Measurements from ENCODE around the gene RDH12.
"Not testable (repeated sequence)": the region's sequence is repeated elsewhere in the genome, so short reads cannot be mapped to it uniquely, and the experiment has no call there.

Gene RDH12

DNA sequence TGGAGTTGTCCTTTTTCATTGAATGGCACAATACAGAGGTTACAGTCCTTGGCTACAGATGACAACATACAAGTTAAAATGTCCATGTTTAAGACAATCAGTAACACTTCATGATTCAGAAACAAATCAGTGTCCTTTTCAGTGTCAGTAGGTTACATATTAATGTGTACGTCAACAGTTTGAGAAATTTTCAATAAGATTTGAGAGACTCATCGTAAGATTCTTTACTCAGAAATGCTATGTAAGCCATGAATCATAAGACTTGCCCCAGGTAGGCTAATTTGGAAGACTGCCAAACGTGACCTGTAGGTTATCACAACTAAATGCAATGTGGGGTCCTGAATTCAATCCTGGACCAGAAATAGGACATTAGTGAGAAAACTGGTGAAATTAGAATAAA, 3.5 kb downstream of the RDH12 start:
- H3K27ac ChIP-seq = no peak overlapping the region
- no peak for TF ChIP-seq ZFX (IDR thresholded peaks at IDR 0.05)
- TF ChIP-seq, protein P1, sequence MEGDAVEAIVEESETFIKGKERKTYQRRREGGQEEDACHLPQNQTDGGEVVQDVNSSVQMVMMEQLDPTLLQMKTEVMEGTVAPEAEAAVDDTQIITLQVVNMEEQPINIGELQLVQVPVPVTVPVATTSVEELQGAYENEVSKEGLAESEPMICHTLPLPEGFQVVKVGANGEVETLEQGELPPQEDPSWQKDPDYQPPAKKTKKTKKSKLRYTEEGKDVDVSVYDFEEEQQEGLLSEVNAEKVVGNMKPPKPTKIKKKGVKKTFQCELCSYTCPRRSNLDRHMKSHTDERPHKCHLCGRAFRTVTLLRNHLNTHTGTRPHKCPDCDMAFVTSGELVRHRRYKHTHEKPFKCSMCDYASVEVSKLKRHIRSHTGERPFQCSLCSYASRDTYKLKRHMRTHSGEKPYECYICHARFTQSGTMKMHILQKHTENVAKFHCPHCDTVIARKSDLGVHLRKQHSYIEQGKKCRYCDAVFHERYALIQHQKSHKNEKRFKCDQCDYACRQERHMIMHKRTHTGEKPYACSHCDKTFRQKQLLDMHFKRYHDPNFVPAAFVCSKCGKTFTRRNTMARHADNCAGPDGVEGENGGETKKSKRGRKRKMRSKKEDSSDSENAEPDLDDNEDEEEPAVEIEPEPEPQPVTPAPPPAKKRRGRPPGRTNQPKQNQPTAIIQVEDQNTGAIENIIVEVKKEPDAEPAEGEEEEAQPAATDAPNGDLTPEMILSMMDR (conservative IDR thresholded peaks at IDR 0.05) = no peak

DNA sequence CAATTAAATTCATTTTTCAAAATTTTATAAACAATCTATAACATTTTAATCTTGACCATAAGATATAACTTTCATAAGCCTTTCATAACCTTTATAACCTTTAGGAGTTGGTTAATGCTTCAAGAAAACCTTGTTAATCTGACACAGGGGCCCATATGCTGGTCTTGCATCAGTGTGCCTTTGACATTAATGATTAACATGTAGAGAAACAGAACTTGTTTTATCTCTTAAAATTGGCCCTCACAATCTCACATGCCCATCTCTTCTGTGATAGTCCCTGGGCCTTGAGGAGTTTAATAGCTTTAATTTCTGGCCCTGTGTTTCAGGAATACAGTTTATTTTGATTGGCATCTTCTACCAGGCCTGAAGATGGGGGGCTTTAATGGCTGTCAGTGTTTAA, 7.7 kb downstream of the RDH12 start:
- H3K27ac ChIP-seq = not testable (repeated sequence)

DNA sequence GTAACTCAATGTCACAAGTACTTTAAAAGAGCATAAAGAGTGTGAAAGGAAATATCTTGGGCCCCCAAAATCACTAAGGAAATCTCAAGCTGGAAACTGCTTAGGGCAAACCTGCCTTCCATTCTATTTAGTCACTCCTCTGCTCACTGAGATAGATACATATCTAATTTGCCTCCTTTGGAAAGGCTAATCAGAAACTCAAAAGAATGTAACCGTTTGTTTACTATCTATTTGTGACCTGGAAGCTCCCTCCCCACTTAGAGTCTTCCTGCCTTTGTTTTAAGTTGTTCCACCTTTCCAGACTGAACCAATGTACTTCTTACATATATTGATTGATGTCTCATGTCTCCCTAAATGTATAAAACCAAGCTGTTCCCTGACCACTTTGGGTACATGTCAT, 8.1 kb downstream of the RDH12 start:
- H3K27ac ChIP-seq = not testable (repeated sequence)

DNA sequence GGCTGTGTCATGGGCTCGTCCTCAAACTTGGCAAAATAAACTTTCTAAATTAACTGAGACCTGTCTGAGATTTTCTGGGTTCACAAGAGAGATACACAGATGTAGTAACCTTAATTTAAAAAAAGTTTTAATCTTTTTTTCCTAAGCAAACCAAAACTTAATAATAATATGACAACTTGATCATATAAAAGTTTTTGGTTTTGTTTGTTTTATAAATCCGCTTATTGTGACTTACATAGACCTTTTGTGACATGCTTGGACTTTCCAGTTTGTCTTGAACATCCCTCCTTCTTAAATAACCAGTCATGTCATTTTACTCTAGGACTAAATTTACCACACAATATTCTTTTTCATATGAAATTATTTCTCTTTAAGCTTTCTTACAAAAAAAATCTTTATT, 8.5 kb downstream of the RDH12 start:
- H3K27ac ChIP-seq = no peak overlapping the region
- TF ChIP-seq ZFX (IDR thresholded peaks at IDR 0.05) = no peak
- TF ChIP-seq, protein P1 (conservative IDR thresholded peaks at IDR 0.05) = no peak

DNA sequence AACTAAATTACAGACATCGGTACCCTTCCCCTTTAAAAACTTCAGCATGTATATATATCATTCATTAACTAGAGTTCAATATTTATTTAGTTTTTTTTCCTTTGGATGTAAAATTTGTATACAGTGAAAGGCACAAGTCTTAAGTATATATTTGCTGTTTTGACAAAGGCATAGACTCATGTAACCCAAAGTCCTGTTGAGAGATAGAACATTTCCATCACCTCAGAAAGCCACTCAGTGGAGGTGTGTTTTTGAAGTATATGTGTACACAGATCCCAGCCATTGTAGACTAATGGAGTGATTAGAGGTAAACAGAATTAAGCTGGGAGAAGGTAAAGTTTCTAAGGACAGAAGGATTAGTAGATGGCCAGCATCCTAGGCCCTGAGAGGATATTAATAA, 15.4 kb downstream of the RDH12 start:
- TF ChIP-seq, protein P1 (conservative IDR thresholded peaks at IDR 0.05) = no peak
- H3K27ac ChIP-seq = no peak overlapping the region

DNA sequence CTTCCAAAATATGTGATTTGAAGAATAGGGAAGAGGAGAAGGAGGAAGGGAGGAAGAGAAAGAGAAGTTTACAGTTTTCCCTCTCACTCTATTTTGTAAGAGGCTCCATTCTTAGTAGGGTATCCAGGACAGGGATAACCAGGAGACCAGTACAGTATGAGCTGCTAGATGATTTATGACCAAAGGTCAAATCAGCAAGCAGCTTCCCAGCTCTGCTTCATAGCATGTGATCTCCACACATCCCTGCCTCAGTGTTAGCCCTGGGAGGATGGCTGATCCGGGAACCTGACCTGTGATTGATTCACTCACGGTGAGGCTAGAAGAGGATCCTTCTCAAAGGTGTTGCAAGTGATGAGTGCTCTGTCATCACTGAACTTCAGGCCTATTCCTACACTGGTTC, 16.6 kb downstream of the RDH12 start:
- TF ChIP-seq ZFX (IDR thresholded peaks at IDR 0.05) = no peak
- TF ChIP-seq, protein P1 (conservative IDR thresholded peaks at IDR 0.05) = no peak
- H3K27ac ChIP-seq = no peak overlapping the region

DNA sequence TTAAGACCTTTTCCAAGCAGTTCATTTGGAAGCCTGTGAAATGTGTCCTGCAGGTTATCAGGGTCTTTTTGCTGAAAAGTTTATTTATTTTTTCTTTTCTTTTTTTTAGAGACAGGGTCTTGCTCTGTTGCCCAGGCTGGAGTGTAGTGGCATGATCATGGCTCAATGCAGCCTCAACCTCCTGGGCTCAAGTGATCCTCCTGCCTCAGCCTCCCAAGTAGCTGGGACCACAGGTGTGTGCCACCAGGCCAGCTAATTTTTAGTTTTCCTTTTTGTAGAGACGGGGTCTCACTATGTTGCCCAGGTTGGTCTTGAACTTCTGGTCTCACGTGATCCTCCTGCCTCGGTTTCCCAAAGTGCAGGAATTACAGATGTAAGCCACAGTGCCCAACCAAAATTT, 17.7 kb downstream of the RDH12 start:
- not testable (repeated sequence) for H3K27ac ChIP-seq

DNA sequence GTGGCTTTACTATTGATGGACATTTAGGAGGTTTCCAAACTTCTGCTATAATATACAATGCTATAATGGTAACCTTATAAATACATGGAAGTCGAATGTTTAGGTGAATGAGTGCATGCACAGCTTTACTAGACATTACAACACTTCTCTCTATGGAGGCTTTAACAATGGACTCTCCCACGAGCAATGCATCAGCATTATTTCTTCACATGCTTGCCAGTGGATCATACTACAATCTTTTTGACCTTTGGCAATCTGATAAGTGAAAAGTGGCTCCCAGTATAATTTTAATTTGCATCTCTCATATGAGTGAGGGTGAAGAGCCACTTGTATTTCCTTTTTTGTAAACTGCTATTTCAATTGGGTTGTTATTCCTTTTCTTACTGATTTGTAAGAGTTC, 18.2 kb downstream of the RDH12 start:
- no peak for TF ChIP-seq ZFX (IDR thresholded peaks at IDR 0.05)
- TF ChIP-seq, protein P1 (conservative IDR thresholded peaks at IDR 0.05) = no peak
- H3K27ac ChIP-seq = no peak overlapping the region

DNA sequence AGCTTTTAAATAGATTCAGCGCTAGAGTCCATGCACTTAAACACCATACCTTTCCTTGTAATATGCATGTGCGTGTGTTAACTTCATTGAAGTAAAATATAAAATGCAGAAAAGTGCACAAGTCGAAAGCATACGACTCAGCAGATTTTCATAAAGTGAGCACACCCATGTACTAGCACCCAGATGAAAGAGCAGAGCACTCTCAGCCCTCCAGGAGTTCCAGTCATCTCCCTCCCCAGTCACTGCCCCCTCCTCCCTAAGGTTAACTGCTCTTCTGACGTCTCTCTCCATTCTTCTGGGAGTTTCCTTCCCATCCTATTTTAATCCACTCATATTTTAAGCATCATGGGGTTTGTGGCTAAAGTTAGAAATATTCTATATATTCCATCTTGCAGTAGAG, 20.2 kb downstream of the RDH12 start:
- TF ChIP-seq ZFX (IDR thresholded peaks at IDR 0.05) = no peak
- TF ChIP-seq, protein P1 (conservative IDR thresholded peaks at IDR 0.05) = no peak
- no peak overlapping the region for H3K27ac ChIP-seq
